Measurements from ENCODE around the gene SPANXC.
A peak's percentile ranks its signal among the peaks of the same experiment; 100 is the strongest.
"Not testable (repeated sequence)": the region's sequence is repeated elsewhere in the genome, so short reads cannot be mapped to it uniquely, and the experiment has no call there.

The SPANXC gene, protein sequence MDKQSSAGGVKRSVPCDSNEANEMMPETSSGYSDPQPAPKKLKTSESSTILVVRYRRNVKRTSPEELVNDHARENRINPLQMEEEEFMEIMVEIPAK

DNA sequence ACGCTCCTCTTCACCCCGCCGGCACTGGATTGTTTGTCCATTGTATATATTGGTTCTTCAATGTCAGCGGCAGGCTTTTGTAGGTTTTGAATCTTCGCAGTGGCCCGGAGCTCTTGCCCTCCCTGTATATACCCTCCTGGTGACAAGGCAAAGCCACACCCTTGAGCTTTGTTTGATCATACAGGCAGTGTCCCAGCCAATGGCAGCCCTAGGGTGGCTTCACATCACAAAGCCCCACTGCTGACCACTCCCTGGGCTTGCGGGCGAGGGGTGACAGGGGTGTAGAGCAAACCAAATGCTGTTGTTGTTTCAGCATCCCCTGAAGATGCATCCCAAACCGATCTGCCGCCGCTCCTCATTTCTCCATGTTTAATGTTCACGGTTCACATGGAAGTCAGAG lies at the start of gene SPANXC:
TSS of gene SPANXC (minus strand) at position 101 of the 400 bp plus-strand sequence. CDS start at position 41, 60 bp downstream.
- DNase-seq: not testable (repeated sequence)

DNA sequence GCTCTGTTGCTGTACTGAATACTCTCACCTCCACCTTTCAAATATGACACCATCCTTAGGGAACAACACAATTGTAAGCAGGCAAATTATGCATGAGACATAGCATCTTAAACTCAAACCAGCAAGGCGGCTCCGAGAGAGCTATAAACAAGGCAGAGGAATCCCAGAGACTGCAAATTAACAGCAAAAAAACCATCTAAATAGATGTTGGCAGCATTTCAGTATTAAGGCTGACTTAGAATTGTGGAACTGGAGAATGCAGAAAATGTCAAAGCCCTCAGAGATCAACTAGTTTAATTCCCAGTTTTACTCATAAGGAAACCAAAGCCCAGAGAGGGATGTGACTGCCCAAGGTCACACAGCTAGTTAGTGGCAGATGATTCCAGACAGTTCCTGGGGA lies 37.2 kb upstream of the SPANXC start:
- no peak for DNase-seq

DNA sequence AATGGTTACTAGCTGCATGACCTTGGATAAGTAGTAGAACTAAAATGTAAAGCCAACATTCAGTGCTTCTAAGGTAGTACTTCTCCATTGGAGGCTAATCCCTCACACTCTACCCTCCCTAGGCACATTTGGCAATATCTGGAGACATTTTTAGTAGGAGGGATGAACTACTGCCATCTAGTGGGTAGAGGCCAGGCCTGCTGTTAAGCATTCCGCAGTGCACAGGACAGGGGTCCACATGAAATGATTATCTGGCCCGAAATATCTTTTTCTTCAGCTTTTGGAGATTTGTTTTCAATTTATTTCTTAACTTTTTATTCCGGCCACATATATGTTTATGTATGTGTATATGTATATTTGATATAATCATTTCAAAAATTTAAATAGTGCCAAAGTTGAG lies 36.0 kb upstream of the SPANXC start:
- peak; percentile 72 for DNase-seq

DNA sequence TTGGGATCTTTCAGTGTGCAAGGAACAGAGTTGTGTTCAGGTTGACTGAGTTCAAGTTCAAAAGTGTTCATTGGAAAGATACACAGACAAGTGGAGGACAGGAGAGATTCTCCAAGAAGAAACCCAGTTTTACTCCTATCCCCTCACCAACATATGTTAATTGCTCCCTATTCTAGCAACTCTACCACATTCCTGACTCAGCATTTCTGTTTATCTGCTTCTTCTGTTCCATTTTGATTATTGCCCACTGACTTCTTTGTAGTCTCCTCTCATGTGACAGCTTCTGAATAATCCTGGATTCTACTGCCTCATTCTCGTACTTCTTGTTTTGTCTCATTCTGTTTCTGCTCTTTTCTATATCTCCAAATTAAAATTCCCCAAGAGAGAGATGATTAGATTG lies 15.8 kb upstream of the SPANXC start:
- DNase-seq: peak; percentile 45

DNA sequence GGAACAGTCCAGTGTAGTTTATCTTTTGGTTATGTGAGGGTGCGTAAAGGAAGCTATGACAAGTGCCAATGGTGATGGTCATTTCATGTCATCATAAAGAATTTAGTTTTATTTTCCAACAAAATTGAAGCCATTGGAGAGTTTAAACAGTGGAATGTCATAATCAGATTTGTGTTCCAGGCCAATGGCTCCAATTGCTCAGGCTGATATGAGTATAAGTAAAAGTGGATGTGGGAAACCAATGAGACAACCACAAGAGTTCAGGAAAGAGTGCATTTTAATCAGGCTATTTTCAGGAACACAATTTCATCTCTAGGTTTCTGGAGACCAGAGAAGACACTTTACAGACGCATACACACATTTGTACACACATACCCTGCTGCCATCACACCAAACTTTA lies 20.7 kb downstream of the SPANXC start:
- DNase-seq: no peak

DNA sequence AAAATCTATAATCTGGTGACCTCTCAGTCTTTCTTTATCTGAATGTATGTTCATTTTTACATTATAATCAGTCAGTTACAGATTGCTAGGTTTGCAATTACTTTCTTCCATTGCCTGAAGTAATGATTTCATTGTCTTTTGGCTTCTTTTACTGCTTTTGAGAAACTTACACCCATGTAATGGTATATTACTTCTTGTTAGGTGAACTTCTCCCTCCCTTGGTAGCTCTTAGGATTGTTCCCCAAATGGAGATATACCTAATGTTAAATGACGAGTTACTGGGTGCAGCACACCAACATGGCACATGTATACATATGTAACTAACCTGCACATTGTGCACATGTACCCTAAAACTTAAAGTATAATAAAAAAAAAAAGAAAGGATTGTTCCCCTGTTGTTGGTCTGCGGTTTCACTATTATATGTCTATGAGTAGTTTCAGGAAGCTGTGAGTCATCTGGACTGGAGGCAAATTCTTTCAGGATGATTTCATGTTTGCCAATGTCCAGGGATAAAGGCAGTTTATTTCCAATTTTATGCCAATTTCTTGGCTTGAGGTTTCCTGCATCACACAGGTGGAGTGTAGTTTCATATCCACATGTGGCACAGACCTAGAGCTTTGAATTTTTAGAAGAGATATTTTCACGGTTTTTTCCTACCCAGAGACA lies 21.8 kb downstream of the SPANXC start:
- DNase-seq: no peak

DNA sequence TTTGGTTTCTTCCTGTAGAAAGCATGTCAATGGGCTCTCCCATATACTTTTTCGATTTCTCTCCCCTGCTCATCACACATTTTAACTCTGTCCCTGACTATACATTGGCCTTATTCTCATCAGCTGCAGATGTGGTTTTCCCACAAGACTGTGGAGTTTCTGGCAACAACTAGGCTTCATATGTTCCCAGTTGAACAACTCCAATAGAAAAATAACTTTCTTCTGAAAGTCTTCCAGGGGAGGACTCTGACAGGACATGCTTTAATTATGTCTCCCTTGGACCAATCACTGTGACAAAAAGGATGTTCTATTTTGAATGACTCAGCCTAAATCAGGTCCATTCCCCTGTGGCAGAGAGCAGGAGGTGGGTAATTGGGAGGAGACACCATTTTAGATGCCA lies 28.1 kb downstream of the SPANXC start:
- no peak for DNase-seq

DNA sequence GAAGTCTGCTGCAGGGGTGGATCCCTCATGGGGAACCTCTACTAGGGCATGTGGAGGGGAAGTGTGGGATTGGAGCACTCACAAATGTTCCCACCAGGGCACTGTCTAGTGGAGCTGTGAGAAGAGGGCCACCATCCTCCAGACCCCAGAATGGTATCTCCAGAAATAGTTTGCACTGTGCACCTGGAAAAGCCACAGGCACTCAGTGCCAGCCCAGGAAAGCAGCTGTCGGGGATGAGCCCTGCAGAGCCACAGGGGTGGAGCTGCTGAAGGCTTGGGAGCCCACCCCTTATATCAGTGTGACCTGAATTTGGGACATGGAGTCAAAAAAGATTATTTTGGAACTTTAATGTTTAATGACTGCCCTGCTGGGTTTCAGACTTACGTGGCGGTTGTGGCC lies 40.4 kb downstream of the SPANXC start:
- no peak for DNase-seq

Data from OCI-M1 (cell line).